Measurements from ENCODE around the gene L2HGDH.
"Not testable (repeated sequence)": the region's sequence is repeated elsewhere in the genome, so short reads cannot be mapped to it uniquely, and the experiment has no call there.

L2HGDH gene

GRCh38 chr14:50311972-50312733 lies at the start of gene L2HGDH, which contains the start of gene DMAC2L:
L2HGDH (minus strand) TSS chr14:50312229; CDS start chr14:50312150, 79 bp downstream.
DMAC2L (plus strand) TSS chr14:50312324; CDS start chr14:50321488, 9,164 bp downstream.
- peak within 1 kb of the TSS; percentile 77 for H3K4me3 ChIP-seq (ENCODE audit: low read depth, low read length)
- peak; percentile 68 for DNase-seq (ENCODE audit: low read depth)

GRCh38 chr14:50360851-50361250 lies 48.8 kb upstream of the L2HGDH start:
- no peak for DNase-seq (ENCODE audit: low read depth)

GRCh38 chr14:50360093-50360492 lies 48.1 kb upstream of the L2HGDH start:
- H3K4me3 ChIP-seq (ENCODE audit: low read depth, low read length), result no peak overlapping the region
- no peak for DNase-seq (ENCODE audit: low read depth)

More at GRCh38 chr14:50360851-50361250, 48.8 kb upstream of the L2HGDH start:
- no peak overlapping the region for H3K4me3 ChIP-seq (ENCODE audit: low read depth, low read length)

- DNase-seq (ENCODE audit: low read depth), result no peak
- no peak overlapping the region for H3K4me3 ChIP-seq (ENCODE audit: low read depth, low read length)
These were observed 47.6 kb upstream of the L2HGDH start for GRCh38 chr14:50359631-50360030.

- no peak overlapping the region for H3K4me3 ChIP-seq (ENCODE audit: low read depth, low read length)
- DNase-seq (ENCODE audit: low read depth), result no peak
These were observed 45.8 kb upstream of the L2HGDH start for GRCh38 chr14:50357753-50358395.

- H3K4me3 ChIP-seq (ENCODE audit: low read depth, low read length), result no peak overlapping the region
- no peak for DNase-seq (ENCODE audit: low read depth)
These were observed 45.1 kb upstream of the L2HGDH start for GRCh38 chr14:50357124-50357523.

GRCh38 chr14:50356283-50356682 lies 44.3 kb upstream of the L2HGDH start:
- DNase-seq (ENCODE audit: low read depth); H3K4me3 ChIP-seq (ENCODE audit: low read depth, low read length): not testable (repeated sequence)

GRCh38 chr14:50355692-50356091 lies 43.7 kb upstream of the L2HGDH start:
- no peak overlapping the region for H3K4me3 ChIP-seq (ENCODE audit: low read depth, low read length)
- no peak for DNase-seq (ENCODE audit: low read depth)

GRCh38 chr14:50354527-50354926 lies 42.5 kb upstream of the L2HGDH start:
- no peak overlapping the region for H3K4me3 ChIP-seq (ENCODE audit: low read depth, low read length)
- DNase-seq (ENCODE audit: low read depth), result no peak

- H3K4me3 ChIP-seq (ENCODE audit: low read depth, low read length), result no peak overlapping the region
- no peak for DNase-seq (ENCODE audit: low read depth)
These were observed 41.1 kb upstream of the L2HGDH start for GRCh38 chr14:50353126-50353525.

- no peak overlapping the region for H3K4me3 ChIP-seq (ENCODE audit: low read depth, low read length)
- DNase-seq (ENCODE audit: low read depth), result no peak
These were observed 40.6 kb upstream of the L2HGDH start for GRCh38 chr14:50352584-50352983.

- H3K4me3 ChIP-seq (ENCODE audit: low read depth, low read length), result no peak overlapping the region
- DNase-seq (ENCODE audit: low read depth), result no peak
These were observed 38.9 kb upstream of the L2HGDH start for GRCh38 chr14:50350975-50351374.

- no peak overlapping the region for H3K4me3 ChIP-seq (ENCODE audit: low read depth, low read length)
- DNase-seq (ENCODE audit: low read depth), result no peak
These were observed 36.9 kb upstream of the L2HGDH start for GRCh38 chr14:50348933-50349332.

- peak; percentile 42 for DNase-seq (ENCODE audit: low read depth)
- no peak overlapping the region for H3K4me3 ChIP-seq (ENCODE audit: low read depth, low read length)
These were observed 35.5 kb upstream of the L2HGDH start for GRCh38 chr14:50347521-50347920.

- no peak overlapping the region for H3K4me3 ChIP-seq (ENCODE audit: low read depth, low read length)
- no peak for DNase-seq (ENCODE audit: low read depth)
These were observed 33.9 kb upstream of the L2HGDH start for GRCh38 chr14:50345846-50346422.

- H3K4me3 ChIP-seq (ENCODE audit: low read depth, low read length), result no peak overlapping the region
- peak; percentile 27 for DNase-seq (ENCODE audit: low read depth)
These were observed 33.0 kb upstream of the L2HGDH start for GRCh38 chr14:50344876-50345563.

GRCh38 chr14:50344116-50344775 lies 32.2 kb upstream of the L2HGDH start:
- no peak for DNase-seq (ENCODE audit: low read depth)
- H3K4me3 ChIP-seq (ENCODE audit: low read depth, low read length), result no peak overlapping the region

- DNase-seq (ENCODE audit: low read depth), result no peak
- no peak overlapping the region for H3K4me3 ChIP-seq (ENCODE audit: low read depth, low read length)
These were observed 31.4 kb upstream of the L2HGDH start for GRCh38 chr14:50343434-50343833.
